ENCODE measurements around the gene ZNF669.

DNA sequence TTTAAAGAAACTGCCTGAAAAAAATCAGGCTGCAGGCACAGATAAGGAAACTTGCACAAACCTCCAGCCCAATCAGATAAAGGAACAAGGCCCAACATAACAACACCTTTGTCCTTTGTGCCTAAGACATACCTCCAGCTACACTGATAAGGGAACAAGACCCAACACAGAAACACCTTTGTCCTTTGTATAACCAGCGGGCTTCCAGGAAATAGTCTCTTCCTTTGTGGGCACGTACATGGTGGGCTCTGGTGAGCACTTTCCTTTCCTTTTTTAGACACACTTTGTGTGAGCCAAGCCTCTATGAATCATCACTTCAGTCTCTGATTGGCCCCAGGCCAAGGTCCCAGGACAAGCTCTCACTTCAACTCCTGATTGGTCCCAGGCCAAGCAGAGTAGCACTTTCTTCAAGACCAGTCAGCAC, 49.2 kb downstream of the ZNF669 start:
- TF ChIP-seq, protein P1, sequence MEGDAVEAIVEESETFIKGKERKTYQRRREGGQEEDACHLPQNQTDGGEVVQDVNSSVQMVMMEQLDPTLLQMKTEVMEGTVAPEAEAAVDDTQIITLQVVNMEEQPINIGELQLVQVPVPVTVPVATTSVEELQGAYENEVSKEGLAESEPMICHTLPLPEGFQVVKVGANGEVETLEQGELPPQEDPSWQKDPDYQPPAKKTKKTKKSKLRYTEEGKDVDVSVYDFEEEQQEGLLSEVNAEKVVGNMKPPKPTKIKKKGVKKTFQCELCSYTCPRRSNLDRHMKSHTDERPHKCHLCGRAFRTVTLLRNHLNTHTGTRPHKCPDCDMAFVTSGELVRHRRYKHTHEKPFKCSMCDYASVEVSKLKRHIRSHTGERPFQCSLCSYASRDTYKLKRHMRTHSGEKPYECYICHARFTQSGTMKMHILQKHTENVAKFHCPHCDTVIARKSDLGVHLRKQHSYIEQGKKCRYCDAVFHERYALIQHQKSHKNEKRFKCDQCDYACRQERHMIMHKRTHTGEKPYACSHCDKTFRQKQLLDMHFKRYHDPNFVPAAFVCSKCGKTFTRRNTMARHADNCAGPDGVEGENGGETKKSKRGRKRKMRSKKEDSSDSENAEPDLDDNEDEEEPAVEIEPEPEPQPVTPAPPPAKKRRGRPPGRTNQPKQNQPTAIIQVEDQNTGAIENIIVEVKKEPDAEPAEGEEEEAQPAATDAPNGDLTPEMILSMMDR (IDR thresholded peaks at IDR 0.05; ENCODE audit: low read length): no peak
- TF ChIP-seq EZH2 (optimal IDR thresholded peaks at IDR 0.05; ENCODE audit: low read depth, low read length): no peak
